Spleen (tissue), 7 donors: ENCODE results near the gene NTRK1.

Source experiments
- POLR2A ChIP-seq, 3 donors: fragments of 450-650 bp; IDR thresholded peaks; one replicate each; pipeline ENCODE4 v1.5.1; 2017; ENCODE audit warnings: antibody characterized with exemption in 3 of 3, mild to moderate bottlenecking in 1 of 3
- TF ChIP-seq, protein P1 (sequence below), 11 experiments: fragments of 200-600 bp in 7 of 11; fragments of 450-650 bp in 4 of 11; sonication (generic) in 4 of 11; IDR thresholded peaks in 8 of 11; conservative IDR thresholded peaks in 3 of 11; 1 replicate in 7 of 11; 2 replicates in 4 of 11; pipeline versions ENCODE4 v1.4.0 to v1.8.0; 2016 to 2021; ENCODE audit warnings: antibody characterized with exemption in 11 of 11, inconsistent platforms in 4 of 11, mild to moderate bottlenecking in 1 of 11
- donor health status: DM: no; HTN: no; CAD: no; lungs with moderate emphysema.
- donor health status: DM: no; HTN: no; CAD: no.
- donor health status: DM: no; HTN: no; CAD: no.

DNA sequence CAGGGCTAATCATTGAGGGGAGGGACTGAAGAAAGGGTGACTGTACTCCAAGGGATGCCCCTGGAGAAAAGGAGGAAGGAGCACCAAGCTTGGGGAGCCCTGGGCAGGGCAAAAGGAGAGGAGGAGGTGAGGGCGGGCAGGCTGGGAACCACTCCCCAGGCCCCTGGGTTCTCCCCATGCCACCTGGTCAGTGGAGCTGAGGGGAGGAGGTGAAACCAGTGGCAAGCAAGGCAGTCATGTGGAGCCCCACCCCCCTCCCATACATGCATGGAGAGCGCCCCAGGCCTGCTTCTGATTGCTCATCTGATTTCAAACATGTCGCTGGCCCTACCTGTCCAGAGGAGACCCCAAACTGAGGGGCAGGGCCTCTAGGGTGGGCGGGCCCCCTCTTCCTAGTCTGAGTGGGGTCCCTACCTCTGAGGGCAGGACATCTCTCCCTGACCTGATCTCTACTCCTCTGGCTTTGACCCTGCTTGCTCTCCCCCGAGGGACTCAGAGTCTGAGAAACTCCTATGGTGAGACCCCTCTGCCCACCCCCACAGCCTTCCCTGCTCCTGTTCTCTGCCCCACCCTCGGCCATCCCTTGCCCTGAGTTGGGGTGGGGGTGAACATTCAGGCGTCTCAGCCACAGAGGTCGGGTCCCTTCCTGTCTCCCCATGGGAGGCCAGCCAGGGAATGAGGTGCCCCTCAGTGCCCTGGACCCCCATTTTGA is 20.3 kb upstream of the NTRK1 start:
- TF ChIP-seq, protein P1, sequence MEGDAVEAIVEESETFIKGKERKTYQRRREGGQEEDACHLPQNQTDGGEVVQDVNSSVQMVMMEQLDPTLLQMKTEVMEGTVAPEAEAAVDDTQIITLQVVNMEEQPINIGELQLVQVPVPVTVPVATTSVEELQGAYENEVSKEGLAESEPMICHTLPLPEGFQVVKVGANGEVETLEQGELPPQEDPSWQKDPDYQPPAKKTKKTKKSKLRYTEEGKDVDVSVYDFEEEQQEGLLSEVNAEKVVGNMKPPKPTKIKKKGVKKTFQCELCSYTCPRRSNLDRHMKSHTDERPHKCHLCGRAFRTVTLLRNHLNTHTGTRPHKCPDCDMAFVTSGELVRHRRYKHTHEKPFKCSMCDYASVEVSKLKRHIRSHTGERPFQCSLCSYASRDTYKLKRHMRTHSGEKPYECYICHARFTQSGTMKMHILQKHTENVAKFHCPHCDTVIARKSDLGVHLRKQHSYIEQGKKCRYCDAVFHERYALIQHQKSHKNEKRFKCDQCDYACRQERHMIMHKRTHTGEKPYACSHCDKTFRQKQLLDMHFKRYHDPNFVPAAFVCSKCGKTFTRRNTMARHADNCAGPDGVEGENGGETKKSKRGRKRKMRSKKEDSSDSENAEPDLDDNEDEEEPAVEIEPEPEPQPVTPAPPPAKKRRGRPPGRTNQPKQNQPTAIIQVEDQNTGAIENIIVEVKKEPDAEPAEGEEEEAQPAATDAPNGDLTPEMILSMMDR (IDR thresholded peaks at IDR 0.05 in 8 of 11, conservative IDR thresholded peaks at IDR 0.05 in 3 of 11), result no peak
- no peak for TF ChIP-seq POLR2A (IDR thresholded peaks at IDR 0.05)
